ENCODE results near the gene PHACTR3.

Gene PHACTR3

DNA sequence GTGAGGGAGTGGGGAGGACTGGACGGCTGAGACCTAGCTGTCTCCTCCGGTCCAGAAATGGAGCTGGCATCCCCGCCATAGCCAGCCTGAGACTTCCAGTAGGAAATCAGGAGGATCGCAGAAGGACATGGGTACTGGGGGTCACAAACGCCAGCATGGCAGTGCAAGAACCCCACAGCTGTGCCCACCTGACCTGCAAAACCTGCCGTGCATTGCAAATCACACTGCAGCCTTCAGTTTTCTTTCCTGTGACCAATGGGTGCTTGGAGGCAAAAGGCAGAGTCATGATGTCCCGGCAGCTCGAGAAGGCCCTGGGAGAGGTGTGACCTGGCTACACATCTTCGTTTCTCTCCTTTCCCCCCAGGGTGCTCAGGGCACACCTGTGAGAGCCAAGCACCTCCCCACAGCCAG lies 23.3 kb upstream of the PHACTR3 start:
- no peaks in the 10 kb centered on the region for H3K79me2 ChIP-seq (ENCODE audit: control insufficient read depth, low read length)
- H3K27me3 ChIP-seq (ENCODE audit: control insufficient read depth, low read length) = no peaks in the 10 kb centered on the region
- no peaks in the 10 kb centered on the region for H3K9me2 ChIP-seq (replicated peaks; ENCODE audit: control insufficient read depth, low read length)
- no peaks in the 10 kb centered on the region for H4K20me1 ChIP-seq (ENCODE audit: control insufficient read depth, insufficient read depth, low read depth, low read length)
- H3F3A ChIP-seq (ENCODE audit: control insufficient read depth, insufficient read depth) = no peaks in the 10 kb centered on the region
- no peak for TF ChIP-seq EZH2phosphoT487 (IDR thresholded peaks at IDR 0.05; ENCODE audit: borderline replicate concordance, low read length)
- TF ChIP-seq, protein P1, sequence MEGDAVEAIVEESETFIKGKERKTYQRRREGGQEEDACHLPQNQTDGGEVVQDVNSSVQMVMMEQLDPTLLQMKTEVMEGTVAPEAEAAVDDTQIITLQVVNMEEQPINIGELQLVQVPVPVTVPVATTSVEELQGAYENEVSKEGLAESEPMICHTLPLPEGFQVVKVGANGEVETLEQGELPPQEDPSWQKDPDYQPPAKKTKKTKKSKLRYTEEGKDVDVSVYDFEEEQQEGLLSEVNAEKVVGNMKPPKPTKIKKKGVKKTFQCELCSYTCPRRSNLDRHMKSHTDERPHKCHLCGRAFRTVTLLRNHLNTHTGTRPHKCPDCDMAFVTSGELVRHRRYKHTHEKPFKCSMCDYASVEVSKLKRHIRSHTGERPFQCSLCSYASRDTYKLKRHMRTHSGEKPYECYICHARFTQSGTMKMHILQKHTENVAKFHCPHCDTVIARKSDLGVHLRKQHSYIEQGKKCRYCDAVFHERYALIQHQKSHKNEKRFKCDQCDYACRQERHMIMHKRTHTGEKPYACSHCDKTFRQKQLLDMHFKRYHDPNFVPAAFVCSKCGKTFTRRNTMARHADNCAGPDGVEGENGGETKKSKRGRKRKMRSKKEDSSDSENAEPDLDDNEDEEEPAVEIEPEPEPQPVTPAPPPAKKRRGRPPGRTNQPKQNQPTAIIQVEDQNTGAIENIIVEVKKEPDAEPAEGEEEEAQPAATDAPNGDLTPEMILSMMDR (IDR thresholded peaks at IDR 0.05; ENCODE audit: low read depth, low read length, poor library complexity, severe bottlenecking) = no peak
- H3K4me3 ChIP-seq (ENCODE audit: low read length) = no peak overlapping the region
- no peaks in the 10 kb centered on the region for H3K4me1 ChIP-seq (ENCODE audit: control insufficient read depth, low read length)
- H3K36me3 ChIP-seq (ENCODE audit: control insufficient read depth, low read length) = no peaks in the 10 kb centered on the region
- H3K27ac ChIP-seq (ENCODE audit: low read depth, low read length) = no peak overlapping the region
- H3K9me3 ChIP-seq (ENCODE audit: control insufficient read depth, insufficient read depth, low read length) = no peaks in the 10 kb centered on the region
- no peak overlapping the region for H3K4me2 ChIP-seq (ENCODE audit: low read length)

DNA sequence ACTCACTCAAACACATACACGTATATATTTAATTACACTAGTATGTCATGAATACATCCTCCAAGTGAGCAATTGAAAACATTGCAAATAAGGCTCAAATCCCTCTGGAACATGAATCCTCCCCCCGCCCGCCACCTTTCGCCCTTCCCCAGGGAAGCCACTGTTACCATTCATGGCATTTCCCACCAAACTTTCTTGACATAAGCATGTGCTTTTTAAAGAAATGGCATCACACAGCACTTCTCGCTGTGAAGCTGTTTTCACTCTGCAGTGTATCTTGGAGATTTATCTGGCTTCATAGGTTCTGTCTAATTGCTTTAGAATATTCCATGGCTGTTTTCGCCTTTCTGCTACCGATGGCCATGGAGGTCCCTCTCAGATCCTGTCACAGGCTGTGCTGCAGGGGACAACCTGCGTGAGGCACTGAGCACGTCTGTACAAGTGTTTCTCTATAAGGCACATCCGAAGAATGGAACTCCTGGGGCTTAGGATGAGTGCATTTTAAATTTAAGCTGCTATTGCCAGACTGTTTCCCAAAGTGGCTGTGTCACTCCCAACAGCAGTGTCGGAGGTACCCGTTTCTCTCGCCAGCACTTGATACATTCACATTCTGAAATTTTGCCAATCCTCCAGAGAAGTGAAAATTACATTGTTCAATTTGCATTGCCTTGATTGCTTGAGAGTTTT lies 22.2 kb upstream of the PHACTR3 start:
- H3K4me1 ChIP-seq (ENCODE audit: control insufficient read depth, low read length) = no peaks in the 10 kb centered on the region
- H3K4me2 ChIP-seq (ENCODE audit: low read length) = no peak overlapping the region
- no peaks in the 10 kb centered on the region for H3K79me2 ChIP-seq (ENCODE audit: control insufficient read depth, low read length)
- TF ChIP-seq EZH2phosphoT487 (IDR thresholded peaks at IDR 0.05; ENCODE audit: borderline replicate concordance, low read length) = no peak
- H3K4me3 ChIP-seq (ENCODE audit: low read length) = no peak overlapping the region
- H3K27ac ChIP-seq (ENCODE audit: low read depth, low read length) = no peak overlapping the region
- H4K20me1 ChIP-seq (ENCODE audit: control insufficient read depth, insufficient read depth, low read depth, low read length) = no peaks in the 10 kb centered on the region
- H3K9me3 ChIP-seq (ENCODE audit: control insufficient read depth, insufficient read depth, low read length) = no peaks in the 10 kb centered on the region
- no peaks in the 10 kb centered on the region for H3K27me3 ChIP-seq (ENCODE audit: control insufficient read depth, low read length)
- no peaks in the 10 kb centered on the region for H3F3A ChIP-seq (ENCODE audit: control insufficient read depth, insufficient read depth)
- H3K9me2 ChIP-seq (replicated peaks; ENCODE audit: control insufficient read depth, low read length) = no peaks in the 10 kb centered on the region
- H3K36me3 ChIP-seq (ENCODE audit: control insufficient read depth, low read length) = no peaks in the 10 kb centered on the region

DNA sequence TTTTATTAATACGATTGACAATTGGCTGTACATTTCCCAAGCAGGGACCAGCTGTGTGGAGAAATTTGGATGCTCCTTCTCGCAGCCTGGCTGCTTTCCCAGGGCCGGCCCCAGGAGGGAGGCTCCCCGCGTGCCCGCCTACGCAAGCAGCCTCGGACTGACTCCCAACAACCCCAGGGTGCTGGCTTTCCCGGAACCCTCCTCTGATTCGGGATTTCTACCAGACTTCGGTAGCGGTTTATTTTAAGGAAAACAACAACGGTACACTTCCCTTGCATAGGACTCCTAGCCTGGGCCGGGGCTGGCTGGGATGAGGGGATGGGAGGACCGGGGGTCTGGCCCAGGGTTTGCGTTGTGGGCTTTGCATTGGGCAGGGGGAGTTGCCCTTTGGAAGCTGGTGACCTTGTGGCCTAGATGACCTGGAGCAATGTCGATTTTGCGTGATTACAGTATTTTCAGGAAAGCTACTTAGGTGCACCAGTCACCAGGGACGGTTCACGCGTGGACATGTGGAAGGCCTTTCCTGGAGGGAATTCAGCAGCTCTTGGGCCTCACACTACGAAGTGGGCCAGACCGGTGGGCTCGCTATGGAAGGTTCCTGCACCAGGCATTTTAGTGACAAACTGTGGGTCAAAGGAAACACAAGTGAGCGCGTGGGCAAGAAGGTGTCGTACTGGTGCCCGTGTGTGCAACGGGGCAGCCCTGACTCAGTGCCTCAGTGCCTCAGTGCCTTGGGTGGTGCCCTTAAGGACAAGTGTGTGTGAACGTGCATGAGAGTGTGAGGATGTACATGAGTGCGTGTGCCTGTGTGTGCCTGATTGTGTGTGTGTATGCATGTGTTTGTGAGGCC lies 20.7 kb upstream of the PHACTR3 start:
- Histone ChIP-seq H3K27me3 (ENCODE audit: control insufficient read depth, low read length) (no peaks in the 10 kb centered on the region), H3K4me2 (ENCODE audit: low read length) (no peak overlapping the region), H3K4me3 (ENCODE audit: low read length) (no peak overlapping the region), H3K36me3 (ENCODE audit: control insufficient read depth, low read length) (no peaks in the 10 kb centered on the region), H3K79me2 (ENCODE audit: control insufficient read depth, low read length) (no peaks in the 10 kb centered on the region), H3K9me2 (replicated peaks; ENCODE audit: control insufficient read depth, low read length) (no peaks in the 10 kb centered on the region), H3F3A (ENCODE audit: control insufficient read depth, insufficient read depth) (no peaks in the 10 kb centered on the region), H4K20me1 (ENCODE audit: control insufficient read depth, insufficient read depth, low read depth, low read length) (no peaks in the 10 kb centered on the region), H3K27ac (ENCODE audit: low read depth, low read length) (no peak overlapping the region), H3K4me1 (ENCODE audit: control insufficient read depth, low read length) (no peaks in the 10 kb centered on the region), H3K9me3 (ENCODE audit: control insufficient read depth, insufficient read depth, low read length) (no peaks in the 10 kb centered on the region)
- no peak for TF ChIP-seq EZH2phosphoT487 (IDR thresholded peaks at IDR 0.05; ENCODE audit: borderline replicate concordance, low read length)
- TF ChIP-seq, protein P1 (IDR thresholded peaks at IDR 0.05; ENCODE audit: low read depth, low read length, poor library complexity, severe bottlenecking) = no peak
